MG63 (cell line): Measurements from ENCODE around the gene BCKDHB. TPM values are rescaled to one million over a fixed set of nuclear protein-coding genes. Genes with fewer than 3 reads are reported as not detected.
"Not testable (repeated sequence)": the region's sequence is repeated elsewhere in the genome, so short reads cannot be mapped to it uniquely, and the experiment has no call there.

ENCODE experiments used
- DNase-seq: peaks from one replicate; pipeline ENCODE4 v3.0.0-alpha.2; 2020
- H3K27me3 ChIP-seq: fragments of 250-450 bp; sonication (Bioruptor Pico); 2 replicates; pipeline ENCODE4 v1.5.1; 2020; ENCODE audit warnings: mild to moderate bottlenecking, moderate library complexity
- H3K36me3 ChIP-seq: fragments of 250-450 bp; sonication (Bioruptor Pico); 2 replicates; pipeline ENCODE4 v1.5.1; 2020; ENCODE audit warnings: mild to moderate bottlenecking, moderate library complexity
- H3K4me3 ChIP-seq: fragments of 250-450 bp; sonication (Bioruptor Pico); 2 replicates; pipeline ENCODE4 v1.5.1; 2020; ENCODE audit warnings: mild to moderate bottlenecking, moderate library complexity
- H3K9me3 ChIP-seq: fragments of 250-450 bp; sonication (Bioruptor Pico); 2 replicates; pipeline ENCODE4 v1.5.1; 2020; ENCODE audit warnings: mild to moderate bottlenecking, moderate library complexity
- total RNA-seq: library from RNA; depleted of rRNA; stranded (reverse); fragments of >200 nt; shearing (Covaris generic); gene quantifications from 2 replicates; pipeline ENCODE4 v1.2.3, GENCODE V29; 2014; ENCODE audit warnings: low replicate concordance

The BCKDHB gene
- total RNA-seq, 1 experiment from 2014 or later: 14.9 TPM

DNA sequence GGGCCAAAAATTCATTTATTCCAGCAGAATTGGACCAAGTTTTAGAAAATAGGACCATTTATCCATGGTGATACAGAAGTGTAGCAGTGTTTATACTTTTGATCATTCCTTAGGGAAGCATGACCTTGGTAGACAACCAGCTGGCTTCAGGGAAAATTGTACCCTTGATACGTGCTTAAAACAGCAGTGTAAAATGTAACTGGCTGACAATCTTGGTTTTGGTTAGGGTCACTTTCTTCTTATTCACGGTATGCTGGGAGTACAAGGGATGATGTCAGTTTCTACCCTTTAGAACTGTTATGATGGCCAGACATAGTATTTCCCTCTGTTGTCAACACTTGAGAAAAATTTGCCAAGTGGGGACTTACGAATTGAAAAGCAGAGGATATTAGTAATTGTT lies 157.1 kb downstream of the BCKDHB start:
- Histone ChIP-seq H3K4me3 (no peak overlapping the region), H3K27me3 (no peaks in the 10 kb centered on the region), H3K9me3 (no peaks in the 10 kb centered on the region), H3K36me3 (no peaks in the 10 kb centered on the region)
- DNase-seq: no peak

DNA sequence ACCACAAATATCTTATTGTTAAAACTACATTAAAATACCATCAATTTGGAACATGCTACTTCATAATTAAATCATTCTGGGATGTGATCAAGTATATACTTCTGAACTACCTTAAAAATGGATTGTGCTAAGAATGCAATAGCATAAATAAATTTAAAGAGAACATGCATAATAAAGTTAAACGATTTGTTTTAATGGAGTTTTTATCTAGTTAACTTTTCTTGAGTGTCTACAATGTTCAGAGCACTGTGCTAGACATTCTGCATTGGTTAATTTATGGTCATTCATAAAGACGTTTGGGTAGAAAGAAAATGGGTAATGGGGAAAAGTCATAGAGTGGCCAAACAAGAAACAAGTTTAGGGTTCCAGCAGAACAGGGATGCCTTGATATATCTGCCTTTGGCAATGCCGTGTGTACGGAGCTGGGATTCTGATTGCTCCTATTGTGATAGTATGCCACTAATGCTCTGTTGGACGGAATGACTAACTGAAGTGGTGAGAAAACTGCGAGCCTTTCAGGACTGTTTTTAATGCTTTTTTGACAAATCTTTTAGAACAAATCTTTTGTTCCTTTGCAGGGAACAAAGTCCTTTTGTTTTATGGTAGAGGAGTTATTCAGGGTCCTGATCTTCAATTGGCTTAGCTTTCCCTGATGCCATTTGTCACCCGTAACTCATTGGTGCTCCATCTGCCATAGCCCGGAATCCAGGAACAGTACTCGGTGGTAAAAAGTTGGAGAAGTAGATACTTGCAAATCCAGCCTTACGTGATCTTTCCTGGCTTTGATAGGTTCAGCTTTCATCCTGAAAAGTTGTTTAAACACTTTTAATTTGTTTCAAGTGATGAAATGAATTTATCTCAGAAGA lies 162.6 kb downstream of the BCKDHB start:
- Histone ChIP-seq H3K36me3 (no peaks in the 10 kb centered on the region), H3K9me3 (no peaks in the 10 kb centered on the region), H3K4me3 (no peak overlapping the region), H3K27me3 (no peaks in the 10 kb centered on the region)
- DNase-seq: no peak

DNA sequence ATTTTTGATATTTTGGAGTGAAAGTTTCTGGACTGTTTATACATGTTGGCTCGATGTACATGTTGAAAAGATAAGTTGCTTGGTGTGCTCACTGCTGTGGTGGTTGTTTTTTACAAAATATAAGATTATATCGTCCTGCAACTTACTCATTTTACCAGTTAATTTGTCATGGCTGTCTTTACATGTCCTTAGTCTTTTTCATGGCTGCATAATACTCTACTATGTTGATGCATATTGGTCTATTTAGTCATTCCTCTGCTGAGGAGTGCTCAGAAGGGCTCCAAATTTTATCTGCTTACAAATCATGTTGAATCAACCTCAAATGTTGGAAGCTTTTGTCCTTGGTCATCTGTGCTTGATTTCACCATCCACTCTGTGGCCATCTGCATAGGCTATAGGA lies 164.6 kb downstream of the BCKDHB start:
- Histone ChIP-seq H3K36me3 (no peaks in the 10 kb centered on the region), H3K9me3 (no peaks in the 10 kb centered on the region), H3K27me3 (no peaks in the 10 kb centered on the region), H3K4me3 (no peak overlapping the region)
- no peak for DNase-seq

DNA sequence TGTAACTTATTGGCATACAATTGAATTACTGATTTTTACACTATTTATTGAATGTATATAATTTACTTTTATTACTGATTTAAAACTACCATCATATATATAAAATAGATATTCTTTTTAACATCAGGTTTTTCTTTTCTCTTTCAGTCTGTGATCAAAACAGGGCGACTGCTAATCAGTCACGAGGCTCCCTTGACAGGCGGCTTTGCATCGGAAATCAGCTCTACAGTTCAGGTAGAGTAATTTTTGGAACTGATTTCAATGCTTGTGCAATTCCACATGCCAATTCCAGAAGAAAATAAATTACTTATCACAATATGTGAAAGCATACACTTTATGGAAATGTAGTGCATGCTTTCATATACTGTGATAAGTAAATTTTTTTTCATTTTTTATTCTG lies 166.5 kb downstream of the BCKDHB start:
- no peaks in the 10 kb centered on the region for H3K36me3 ChIP-seq
- no peak overlapping the region for H3K4me3 ChIP-seq
- no peaks in the 10 kb centered on the region for H3K27me3 ChIP-seq
- H3K9me3 ChIP-seq: no peaks in the 10 kb centered on the region
- no peak for DNase-seq

DNA sequence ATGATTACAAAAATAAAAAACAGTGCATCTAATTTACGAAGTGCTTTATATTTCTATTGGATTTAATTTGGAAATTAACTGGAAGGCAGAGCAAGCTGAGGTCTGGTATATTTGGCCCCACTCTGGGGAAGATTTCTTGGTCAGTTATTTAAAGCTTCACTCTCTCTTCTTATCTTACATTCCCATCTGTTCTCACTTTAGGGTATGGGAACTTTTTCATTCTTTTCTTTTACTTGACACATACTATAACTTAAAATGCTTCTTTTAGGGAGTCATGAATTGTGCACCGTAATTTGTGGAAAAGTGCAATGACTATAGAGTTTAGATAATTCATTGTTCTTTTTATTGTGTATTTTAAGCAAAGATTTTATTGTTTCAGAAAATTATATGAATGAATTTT lies 170.4 kb downstream of the BCKDHB start:
- Histone ChIP-seq H3K4me3 (no peak overlapping the region), H3K9me3 (no peaks in the 10 kb centered on the region), H3K27me3 (no peaks in the 10 kb centered on the region), H3K36me3 (no peaks in the 10 kb centered on the region)
- no peak for DNase-seq

DNA sequence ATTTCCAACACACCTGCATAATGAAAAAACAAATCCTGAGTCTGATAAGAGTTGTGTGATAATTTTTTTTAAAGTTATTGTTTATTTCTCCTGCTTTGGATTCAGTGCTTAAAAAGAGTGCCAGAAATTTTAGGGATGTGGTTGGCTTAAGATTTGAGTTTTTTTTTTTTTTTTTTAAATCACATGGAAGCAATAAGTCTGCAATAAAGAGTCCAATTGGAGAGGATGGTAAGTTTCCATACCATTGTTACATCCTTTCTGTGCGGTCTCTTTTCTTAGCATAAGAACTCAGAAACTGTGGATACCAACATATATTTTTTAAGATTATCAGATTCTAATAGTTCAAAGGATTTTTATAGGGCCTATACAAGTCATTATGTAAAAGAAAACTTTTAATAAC lies 171.0 kb downstream of the BCKDHB start:
- DNase-seq: no peak

DNA sequence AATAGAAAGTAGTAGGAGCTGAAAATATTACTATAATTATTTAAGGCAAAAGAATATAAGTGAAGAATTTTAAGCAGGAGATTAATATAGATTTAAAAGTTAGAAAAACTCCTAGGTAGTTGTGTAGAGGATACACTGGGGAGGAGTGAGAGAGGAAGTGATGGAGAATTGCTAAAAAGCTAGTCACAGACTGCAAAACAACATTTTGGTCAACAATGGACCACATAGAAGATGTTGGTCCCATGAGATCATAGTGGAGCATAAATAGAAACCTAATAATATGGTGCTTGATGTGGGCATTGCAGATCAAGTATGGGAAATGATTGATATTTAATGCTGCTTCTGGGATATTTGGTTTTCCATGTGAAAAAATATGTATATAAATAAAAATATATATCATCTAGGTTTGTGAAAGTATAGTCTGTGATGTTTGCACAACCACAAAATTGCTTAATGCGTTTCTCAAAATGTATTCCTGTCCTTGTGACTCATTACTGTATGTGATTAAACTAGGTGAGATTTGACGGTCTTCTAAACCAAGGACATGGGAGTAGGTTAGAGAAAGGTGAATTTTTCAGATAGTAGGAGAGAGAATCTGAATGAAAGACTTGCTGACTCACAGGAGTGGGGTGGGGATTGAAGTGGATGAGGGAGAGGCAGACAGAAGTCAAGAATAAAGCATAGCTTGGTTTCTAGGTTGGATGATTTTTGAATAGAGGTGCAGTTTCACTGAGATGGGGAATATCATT lies 174.0 kb downstream of the BCKDHB start:
- Histone ChIP-seq H3K4me3 (no peak overlapping the region), H3K36me3 (no peaks in the 10 kb centered on the region), H3K27me3 (no peaks in the 10 kb centered on the region), H3K9me3 (no peaks in the 10 kb centered on the region)
- DNase-seq: no peak

More for the DNA sequence above, 171.0 kb downstream of the BCKDHB start:
- no peaks in the 10 kb centered on the region for H3K9me3 ChIP-seq
- no peaks in the 10 kb centered on the region for H3K27me3 ChIP-seq
- H3K36me3 ChIP-seq: no peaks in the 10 kb centered on the region
- no peak overlapping the region for H3K4me3 ChIP-seq

DNA sequence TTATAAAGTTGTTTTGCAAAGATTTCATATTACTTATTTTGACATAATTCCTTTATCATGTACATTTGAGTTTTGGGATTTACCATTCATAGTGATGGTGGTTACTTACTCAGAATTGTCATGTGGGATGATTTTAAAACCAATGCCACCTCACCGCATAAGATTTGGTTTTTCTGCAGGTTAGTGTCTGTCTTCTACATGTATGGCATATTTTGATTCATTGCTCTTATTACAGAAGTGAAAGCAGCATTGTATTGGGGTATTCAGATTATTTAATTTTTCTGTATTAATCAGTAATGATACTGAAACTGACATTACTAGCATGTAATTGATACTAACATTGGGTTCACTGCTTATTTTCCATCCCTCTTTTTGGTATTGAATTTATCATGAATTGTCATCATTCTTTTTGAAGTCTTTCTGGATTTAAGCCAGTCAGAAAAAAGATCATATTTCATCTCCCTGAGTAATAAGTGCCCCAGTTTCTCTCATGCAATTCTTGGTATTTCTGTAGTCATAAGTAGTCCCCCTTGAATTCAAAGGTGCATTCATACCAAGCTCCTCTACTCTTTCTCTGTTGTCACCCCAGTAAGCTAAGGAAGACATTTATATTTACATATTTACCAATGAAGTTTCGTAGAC lies 176.6 kb downstream of the BCKDHB start:
- Histone ChIP-seq H3K27me3 (no peaks in the 10 kb centered on the region), H3K4me3 (no peak overlapping the region), H3K36me3 (no peaks in the 10 kb centered on the region), H3K9me3 (no peaks in the 10 kb centered on the region)
- no peak for DNase-seq

DNA sequence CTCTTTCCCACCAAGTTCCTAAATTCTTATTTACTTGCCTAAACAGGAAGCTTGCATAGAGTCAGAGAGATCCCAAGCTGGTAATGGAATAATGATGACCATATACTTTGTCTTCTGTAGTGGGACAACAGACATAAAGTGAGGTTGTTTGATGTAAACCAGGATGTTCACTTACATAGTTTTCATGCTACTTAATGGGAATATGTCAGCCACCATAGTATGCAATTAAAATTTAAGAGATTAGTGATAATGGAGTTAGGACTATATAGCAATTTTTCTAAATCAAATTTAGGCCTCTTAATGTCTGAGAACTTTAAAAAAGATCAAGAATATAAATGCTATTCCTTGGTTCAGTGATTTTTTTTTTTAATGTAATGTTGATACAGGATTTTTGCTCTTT lies 180.6 kb downstream of the BCKDHB start:
- no peak for DNase-seq
- no peaks in the 10 kb centered on the region for H3K9me3 ChIP-seq
- no peaks in the 10 kb centered on the region for H3K36me3 ChIP-seq
- H3K4me3 ChIP-seq: no peak overlapping the region
- H3K27me3 ChIP-seq: no peaks in the 10 kb centered on the region

DNA sequence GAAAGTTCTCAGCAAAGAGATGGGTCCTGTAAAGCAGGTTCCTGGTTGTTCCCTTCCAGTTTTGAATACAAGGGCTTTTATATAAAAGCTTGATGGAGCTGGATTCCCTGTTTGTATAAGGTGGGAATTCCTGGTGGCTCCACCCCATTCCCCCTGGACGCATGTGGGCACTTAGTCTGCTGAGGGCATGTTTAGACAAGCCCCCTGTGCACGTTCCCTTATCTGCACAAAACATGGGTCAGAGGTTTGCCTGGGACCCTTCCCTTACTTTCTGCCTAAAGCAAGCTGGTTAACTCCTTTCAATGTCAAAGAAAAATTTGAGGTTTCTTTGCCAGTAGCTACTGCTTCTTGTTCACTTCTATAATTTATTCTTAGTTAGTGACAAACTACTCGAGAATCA lies 181.1 kb downstream of the BCKDHB start:
- Histone ChIP-seq H3K9me3 (no peaks in the 10 kb centered on the region), H3K4me3 (no peak overlapping the region), H3K27me3 (no peaks in the 10 kb centered on the region), H3K36me3 (no peaks in the 10 kb centered on the region)
- no peak for DNase-seq

DNA sequence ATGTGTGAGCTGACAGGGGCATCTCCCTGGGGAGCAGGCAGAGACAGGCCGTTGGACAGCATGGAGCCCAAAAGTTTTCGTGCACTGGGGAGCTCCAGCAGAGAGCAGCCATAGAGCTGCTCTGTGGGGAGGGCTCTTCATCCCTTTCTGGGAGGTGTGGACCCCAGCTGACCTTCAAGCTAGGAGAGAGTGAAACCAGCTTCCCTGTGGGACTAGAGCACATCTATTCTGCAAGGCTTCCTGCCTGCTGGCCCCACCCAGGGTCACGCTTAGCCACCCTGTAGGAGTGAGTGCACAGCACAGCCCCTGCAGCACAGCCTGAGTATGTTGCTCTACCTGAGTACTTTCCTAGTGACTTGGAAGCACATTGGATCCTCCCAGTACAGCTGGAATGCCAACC lies 183.3 kb downstream of the BCKDHB start:
- Histone ChIP-seq H3K4me3 (no peak overlapping the region), H3K27me3 (no peaks in the 10 kb centered on the region)
- DNase-seq: no peak

DNA sequence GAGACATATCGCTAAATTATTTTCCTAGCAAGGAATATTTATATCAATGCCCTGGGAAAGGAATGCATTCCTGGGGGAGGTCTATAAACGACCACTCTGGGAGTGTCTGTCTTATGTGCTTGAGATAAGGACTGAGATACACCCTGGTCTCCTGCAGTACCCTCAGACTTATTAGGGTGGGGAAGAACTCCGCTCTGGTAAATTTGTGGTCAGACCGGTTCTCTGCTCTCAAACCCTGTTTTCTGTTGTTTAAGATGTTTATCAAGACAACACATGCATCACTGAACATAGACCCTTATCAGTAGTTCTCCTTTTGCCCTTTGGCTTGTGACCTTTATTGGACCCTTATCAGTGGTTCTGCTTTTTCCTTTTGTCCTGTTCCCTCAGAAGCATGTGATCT lies 188.1 kb downstream of the BCKDHB start:
- H3K4me3 ChIP-seq, H3K36me3 ChIP-seq, H3K27me3 ChIP-seq, H3K9me3 ChIP-seq, DNase-seq: not testable (repeated sequence)

More for the DNA sequence above, 183.3 kb downstream of the BCKDHB start:
- H3K36me3 ChIP-seq: no peaks in the 10 kb centered on the region
- H3K9me3 ChIP-seq: no peaks in the 10 kb centered on the region; the same call in 1 of the 2 replicates

DNA sequence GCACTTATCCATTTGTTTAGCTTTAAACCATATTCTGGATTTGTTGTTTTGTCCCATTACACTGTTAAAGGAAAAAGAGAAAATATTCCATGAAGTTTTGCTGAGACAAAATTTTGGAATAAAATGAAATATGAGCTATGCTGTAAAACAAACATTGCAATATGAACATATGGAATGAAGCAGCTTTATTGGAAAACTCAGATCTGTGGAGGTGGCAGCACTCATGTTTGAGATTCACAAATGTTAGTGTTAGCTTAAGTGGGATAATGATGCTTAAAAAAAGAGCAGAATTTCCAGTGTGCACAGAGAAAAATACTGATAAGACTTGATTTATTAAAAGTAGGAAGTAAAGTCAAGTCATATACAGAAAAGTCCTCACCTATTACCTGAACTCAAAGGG lies 196.2 kb downstream of the BCKDHB start:
- no peak for DNase-seq

DNA sequence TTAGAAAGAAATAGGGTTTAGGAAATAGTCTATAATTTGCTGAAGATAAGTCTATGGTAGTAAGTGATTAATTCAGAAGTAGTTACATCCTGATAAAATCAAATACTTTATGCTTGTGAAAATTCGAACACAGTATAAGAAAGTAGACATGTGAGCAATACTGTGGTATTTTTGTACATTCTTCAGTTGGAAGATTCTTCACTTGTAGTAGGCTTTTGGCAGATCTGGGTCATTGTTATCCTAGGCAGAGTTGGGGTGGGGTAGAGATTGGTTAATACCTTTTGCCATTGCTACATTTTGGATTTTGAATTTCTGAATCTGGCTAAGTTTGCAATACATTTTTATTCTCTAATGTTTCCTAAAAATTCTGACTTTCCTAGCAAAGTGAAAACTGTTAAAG lies 197.5 kb downstream of the BCKDHB start:
- no peak for DNase-seq
- Histone ChIP-seq H3K9me3 (no peaks in the 10 kb centered on the region), H3K36me3 (no peaks in the 10 kb centered on the region), H3K27me3 (no peaks in the 10 kb centered on the region), H3K4me3 (no peak overlapping the region)

More for the DNA sequence above, 196.2 kb downstream of the BCKDHB start:
- Histone ChIP-seq H3K4me3 (no peak overlapping the region), H3K27me3 (no peaks in the 10 kb centered on the region), H3K36me3 (no peaks in the 10 kb centered on the region), H3K9me3 (no peaks in the 10 kb centered on the region)

DNA sequence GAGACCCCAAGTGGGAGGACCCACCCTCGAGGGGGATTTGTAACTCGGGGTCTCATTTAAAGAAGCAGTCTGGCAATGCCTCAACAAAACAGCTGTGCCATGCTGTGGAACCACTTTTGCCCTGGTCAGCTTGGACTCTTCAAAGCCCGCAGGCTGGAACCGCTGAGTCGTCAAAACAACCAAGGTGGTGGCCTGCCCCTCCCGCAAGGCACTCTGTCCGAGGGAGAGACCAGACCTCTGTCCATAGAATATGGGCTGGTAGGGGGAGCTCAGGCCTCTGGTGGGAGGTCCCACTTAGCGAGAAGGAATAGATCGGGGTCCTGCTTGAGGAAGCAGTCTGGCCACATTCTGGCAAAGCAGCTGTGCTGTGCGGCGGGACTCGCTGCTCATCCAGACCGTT lies 208.1 kb downstream of the BCKDHB start:
- Histone ChIP-seq H3K9me3 (peaks cover 5% of the 10 kb centered on the region; the same call in 1 of the 2 replicates), H3K36me3 (no peaks in the 10 kb centered on the region), H3K4me3 (no peak overlapping the region), H3K27me3 (no peaks in the 10 kb centered on the region)
- no peak for DNase-seq

DNA sequence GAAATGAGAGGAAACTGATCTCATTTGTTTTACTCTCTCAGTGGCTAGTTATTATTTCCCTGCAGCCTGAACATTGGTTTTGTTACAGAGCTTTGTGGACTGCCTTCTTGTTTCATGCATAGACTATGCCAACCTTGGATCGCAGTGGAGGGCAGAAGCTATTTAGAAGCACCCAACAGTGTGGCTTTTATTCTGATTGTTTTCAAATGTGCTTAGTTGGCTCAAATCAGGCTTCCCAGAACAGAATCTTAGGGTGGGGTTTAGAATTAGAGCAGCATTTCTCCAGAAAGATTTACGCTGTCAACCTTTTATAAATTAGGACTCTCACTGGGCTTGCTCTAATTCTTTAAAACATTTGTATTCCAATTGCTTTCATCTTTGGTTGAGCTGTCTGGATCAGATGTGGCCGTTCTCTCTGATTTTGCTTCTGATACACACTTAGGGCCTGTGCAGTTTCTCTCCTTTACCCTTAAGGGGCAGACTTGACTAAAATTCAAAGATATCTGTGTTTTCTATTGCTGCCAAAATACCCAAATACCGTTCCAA lies 210.3 kb downstream of the BCKDHB start:
- DNase-seq: no peak
- Histone ChIP-seq H3K36me3 (no peaks in the 10 kb centered on the region), H3K4me3 (no peak overlapping the region), H3K9me3 (peaks cover 3% of the 10 kb centered on the region; the same call in 1 of the 2 replicates), H3K27me3 (no peaks in the 10 kb centered on the region)

DNA sequence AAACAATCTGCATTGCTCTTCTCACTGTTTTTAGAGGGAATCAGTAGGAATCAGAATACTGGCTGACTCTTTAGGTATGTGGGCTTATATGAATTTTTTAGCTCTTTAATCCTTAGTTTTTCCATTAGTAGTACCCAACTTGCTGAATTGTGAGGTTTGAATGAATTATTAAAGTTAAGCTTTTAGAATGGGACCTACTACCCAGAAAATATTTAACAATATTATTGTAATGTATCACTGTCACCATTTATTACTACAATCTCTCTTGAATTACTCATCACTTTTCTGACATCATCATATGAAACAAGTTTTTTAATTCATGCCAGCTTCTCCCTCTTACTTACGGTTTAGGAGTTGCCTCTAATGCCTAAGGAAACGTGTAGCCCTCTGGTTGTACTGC lies 212.7 kb downstream of the BCKDHB start:
- Histone ChIP-seq H3K36me3 (no peaks in the 10 kb centered on the region), H3K9me3 (no peaks in the 10 kb centered on the region), H3K4me3 (no peak overlapping the region), H3K27me3 (no peaks in the 10 kb centered on the region)
- DNase-seq: no peak
